BLaER1 (cell line): Measurements from ENCODE around the gene TRIM10.

Experiments
- H3K27ac ChIP-seq: shearing (Covaris generic); formaldehyde crosslinking; 2 replicates; pipeline ENCODE4 v1.8.1; 2022
- H3K27me3 ChIP-seq: shearing (Covaris generic); formaldehyde crosslinking; 2 replicates; pipeline ENCODE4 v1.8.1; 2022
- H3K36me3 ChIP-seq: shearing (Covaris generic); formaldehyde crosslinking; 2 replicates; pipeline ENCODE4 v1.8.1; 2022
- H3K4me1 ChIP-seq: shearing (Covaris generic); formaldehyde crosslinking; 2 replicates; pipeline ENCODE4 v1.8.1; 2022
- H3K4me2 ChIP-seq: shearing (Covaris generic); formaldehyde crosslinking; 2 replicates; pipeline ENCODE4 v1.8.1; 2022
- H3K4me3 ChIP-seq: shearing (Covaris generic); formaldehyde crosslinking; 2 replicates; pipeline ENCODE4 v1.8.1; 2022
- H3K9ac ChIP-seq: shearing (Covaris generic); formaldehyde crosslinking; 2 replicates; pipeline ENCODE4 v1.8.1; 2022
- H3K9me3 ChIP-seq: shearing (Covaris generic); formaldehyde crosslinking; 2 replicates; pipeline ENCODE4 v1.8.1; 2022
- H4K20me1 ChIP-seq: shearing (Covaris generic); formaldehyde crosslinking; 2 replicates; pipeline ENCODE4 v1.8.1; 2022
- Cebpa-rat ChIP-seq: shearing (Covaris generic); IDR thresholded peaks from 2 replicates; pipeline ENCODE4 v1.8.1; 2022

The TRIM10 gene

DNA sequence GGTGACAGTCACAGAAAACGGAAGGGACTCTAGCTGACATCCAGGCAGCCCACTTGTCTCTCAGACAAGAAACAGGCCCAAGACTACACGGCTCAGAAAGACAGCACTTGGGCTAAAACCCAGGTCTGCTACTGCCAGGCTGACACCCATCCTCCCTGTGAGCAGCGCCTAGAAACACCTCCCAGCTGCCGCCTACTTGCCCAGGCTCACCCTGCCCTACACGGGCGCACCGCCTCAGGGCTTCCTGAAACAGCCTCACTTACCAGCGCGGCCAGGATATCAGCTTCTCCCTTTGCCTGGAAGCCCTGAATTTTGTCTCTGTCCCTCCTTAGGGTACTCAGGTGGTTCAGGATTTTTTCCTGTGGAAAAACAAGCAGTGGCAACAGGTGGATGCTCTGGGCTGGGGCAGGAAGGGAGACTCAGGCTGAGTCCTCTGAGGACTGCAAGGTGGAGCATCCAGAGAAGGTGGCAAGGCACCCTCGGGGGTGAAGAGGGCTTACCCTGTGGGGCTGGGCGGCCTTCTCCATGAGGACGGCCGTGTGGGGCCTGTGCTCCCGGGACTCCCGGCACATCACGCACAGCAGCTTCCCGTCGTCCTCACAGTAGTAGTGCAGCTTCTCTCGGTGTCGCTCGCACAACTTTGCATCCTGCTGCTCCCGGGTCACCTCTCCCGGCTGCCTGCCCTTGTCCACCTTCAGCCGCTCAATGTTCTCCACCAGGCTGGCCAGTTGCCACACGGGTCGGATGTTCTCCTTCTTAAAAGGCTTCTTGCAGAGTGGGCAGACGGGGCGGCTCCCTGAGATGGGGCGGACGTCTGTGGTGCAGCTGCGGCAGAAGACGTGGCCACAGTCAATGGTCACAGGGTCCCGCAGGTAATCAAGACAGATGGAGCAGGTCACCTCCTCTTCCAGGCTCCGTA lies 37.4 kb upstream of the TRIM10 start:
- Histone ChIP-seq H3K4me2 (no peak overlapping the region), H3K27me3 (no peaks in the 10 kb centered on the region), H3K4me1 (peaks cover 22% of the 10 kb centered on the region), H4K20me1 (peaks cover 72% of the 10 kb centered on the region), H3K9me3 (no peaks in the 10 kb centered on the region), H3K27ac (no peak overlapping the region), H3K9ac (no peak overlapping the region), H3K4me3 (no peak overlapping the region), H3K36me3 (peaks cover 68% of the 10 kb centered on the region)
- no peak for TF ChIP-seq Cebpa-rat

DNA sequence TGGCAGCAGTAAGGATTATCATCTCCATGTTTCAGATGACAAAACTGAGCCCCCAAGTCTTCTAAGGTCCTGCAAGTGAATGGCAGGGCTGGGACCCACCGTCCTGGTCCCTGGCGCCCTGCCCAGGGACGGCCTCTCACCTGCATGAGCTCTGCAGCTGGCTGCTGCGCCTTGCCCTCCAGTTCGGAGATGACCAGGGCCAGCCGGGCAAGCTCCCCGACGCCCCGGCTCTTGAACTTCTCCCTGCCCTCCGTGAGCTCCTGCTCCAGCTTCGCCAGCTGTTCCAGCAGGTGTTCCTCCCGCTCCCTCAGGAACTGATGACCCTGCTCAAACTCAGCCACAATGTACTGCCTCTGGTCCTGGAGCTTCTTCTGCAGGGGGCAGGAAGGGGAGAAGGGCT lies 35.4 kb upstream of the TRIM10 start:
- Histone ChIP-seq H3K27me3 (no peaks in the 10 kb centered on the region), H3K9ac (no peak overlapping the region), H3K4me1 (peaks cover 14% of the 10 kb centered on the region), H3K36me3 (peaks cover 80% of the 10 kb centered on the region), H4K20me1 (peaks cover 62% of the 10 kb centered on the region), H3K4me3 (no peak overlapping the region), H3K9me3 (no peaks in the 10 kb centered on the region), H3K4me2 (no peak overlapping the region), H3K27ac (no peak overlapping the region)
- no peak for TF ChIP-seq Cebpa-rat

DNA sequence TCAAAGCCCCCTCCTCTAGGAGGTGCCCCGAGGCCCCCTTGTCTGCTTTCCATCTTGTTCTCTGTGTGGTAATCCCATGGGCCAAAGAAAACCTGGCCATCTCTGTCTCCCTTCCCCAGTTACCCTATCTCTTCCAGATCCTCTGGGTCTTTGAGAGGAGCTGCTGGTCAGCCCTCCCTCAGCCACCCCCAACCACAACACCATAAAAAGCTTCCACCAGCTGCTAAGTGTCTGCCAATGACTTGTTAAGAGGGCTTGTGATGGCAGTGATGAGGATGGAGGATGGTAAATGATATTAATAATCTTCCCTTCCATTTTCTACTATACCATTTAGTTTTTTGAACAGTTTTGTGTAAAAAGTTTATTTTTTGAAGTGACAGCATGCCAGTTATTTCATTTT lies 34.9 kb upstream of the TRIM10 start:
- no peak overlapping the region for H3K4me3 ChIP-seq
- H4K20me1 ChIP-seq: peaks cover 57% of the 10 kb centered on the region
- no peaks in the 10 kb centered on the region for H3K9me3 ChIP-seq
- no peak overlapping the region for H3K9ac ChIP-seq
- no peak for TF ChIP-seq Cebpa-rat
- H3K4me2 ChIP-seq: no peak overlapping the region
- no peak overlapping the region for H3K27ac ChIP-seq
- H3K27me3 ChIP-seq: no peaks in the 10 kb centered on the region
- H3K4me1 ChIP-seq: peaks cover 9% of the 10 kb centered on the region
- peaks cover 84% of the 10 kb centered on the region for H3K36me3 ChIP-seq

DNA sequence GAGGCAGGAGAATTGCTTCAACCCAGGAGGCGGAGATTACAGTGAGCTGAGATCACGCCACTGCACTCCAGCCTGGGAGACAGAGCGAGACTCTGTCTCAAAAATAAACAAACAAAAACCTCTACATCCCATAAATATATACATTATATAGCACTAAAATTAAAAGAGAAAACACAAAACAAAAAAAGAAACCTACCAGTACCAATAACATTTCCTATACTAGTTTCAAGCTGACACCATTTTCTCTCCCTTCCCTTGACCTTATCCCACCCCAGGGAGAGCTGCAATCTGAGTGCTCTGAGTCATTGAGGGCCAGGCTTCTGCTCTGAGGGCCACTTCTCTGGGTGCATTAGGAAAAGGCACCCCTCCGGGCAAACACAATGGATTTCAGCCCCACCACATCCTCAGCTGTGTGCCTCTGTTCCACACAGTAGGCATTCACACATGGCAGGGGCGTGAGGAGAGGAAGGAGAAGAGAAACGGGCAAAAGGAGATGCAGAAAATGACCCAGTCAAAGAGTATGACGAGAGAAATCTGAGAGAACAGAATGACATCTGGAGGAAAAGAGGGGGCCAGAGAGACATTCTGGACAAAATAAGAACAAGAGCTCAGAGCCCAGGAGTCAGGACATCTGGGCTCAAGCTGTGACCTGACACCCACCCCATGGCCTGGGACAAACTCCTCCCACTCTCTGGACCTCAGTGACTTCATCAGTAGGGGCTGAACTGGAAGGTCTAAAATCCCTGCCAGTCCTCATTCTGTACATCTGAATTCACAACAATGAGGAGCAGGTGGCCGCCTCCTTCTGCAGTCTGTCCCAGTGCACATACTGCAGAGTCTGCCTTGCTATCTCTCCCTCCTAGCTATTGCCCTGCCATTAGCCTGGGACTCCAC lies 34.0 kb upstream of the TRIM10 start:
- Histone ChIP-seq H3K9me3 (no peaks in the 10 kb centered on the region), H3K27ac (no peak overlapping the region), H3K9ac (no peak overlapping the region), H4K20me1 (peaks cover 48% of the 10 kb centered on the region), H3K4me2 (no peak overlapping the region), H3K27me3 (no peaks in the 10 kb centered on the region), H3K4me1 (peaks cover under 1% of the 10 kb centered on the region; the same call in 1 of the 2 replicates), H3K36me3 (peaks cover 84% of the 10 kb centered on the region), H3K4me3 (no peak overlapping the region)
- TF ChIP-seq Cebpa-rat: no peak

DNA sequence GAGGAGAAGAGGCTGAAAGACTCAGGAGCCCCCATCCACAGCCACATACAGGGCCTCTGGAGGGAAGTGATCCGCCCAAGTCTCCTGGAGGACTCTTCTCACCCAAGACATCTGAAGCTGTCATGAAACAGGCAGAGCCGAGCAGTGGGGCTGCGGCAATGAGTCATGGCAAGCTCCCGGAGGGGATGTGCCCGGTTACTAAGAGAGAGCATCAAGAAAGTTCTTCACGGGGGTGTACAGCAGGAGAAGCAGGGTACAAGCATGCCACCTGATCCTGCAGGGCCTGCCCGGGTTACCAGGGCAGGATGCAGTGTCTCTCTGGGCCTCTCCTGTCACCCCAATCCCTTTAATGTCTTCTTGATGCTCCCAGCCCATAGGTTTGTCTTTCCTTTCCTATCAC lies 31.1 kb upstream of the TRIM10 start:
- Histone ChIP-seq H3K4me2 (no peak overlapping the region), H4K20me1 (peaks cover 26% of the 10 kb centered on the region), H3K9ac (no peak overlapping the region), H3K27ac (no peak overlapping the region), H3K36me3 (peaks cover 84% of the 10 kb centered on the region), H3K4me1 (no peaks in the 10 kb centered on the region), H3K9me3 (no peaks in the 10 kb centered on the region), H3K4me3 (no peak overlapping the region), H3K27me3 (no peaks in the 10 kb centered on the region)
- TF ChIP-seq Cebpa-rat: no peak

DNA sequence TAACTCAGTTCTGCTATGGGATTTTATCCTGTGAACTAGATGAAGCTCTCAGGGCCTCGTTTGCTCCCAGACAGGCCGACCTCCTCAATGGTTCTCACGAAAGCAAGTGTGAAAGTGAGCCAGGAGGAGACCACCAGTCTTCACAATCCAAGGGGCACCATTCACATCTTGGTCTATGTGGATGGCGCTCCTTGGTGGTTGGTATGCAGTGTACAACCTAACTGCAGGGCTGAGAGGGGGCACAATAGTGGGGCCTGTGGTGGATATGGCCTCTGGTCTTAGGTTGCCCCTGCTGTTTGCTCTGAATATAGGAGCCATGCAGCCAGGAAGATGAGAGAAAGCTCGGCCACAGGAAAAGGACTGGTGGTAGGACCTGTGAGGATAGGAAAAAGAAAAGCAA lies 27.5 kb upstream of the TRIM10 start:
- H3K4me1 ChIP-seq: no peaks in the 10 kb centered on the region
- no peaks in the 10 kb centered on the region for H3K27me3 ChIP-seq
- H3K27ac ChIP-seq: no peak overlapping the region
- no peak overlapping the region for H3K4me3 ChIP-seq
- peaks cover 14% of the 10 kb centered on the region; the same call in 1 of the 2 replicates for H4K20me1 ChIP-seq
- no peak for TF ChIP-seq Cebpa-rat
- H3K9me3 ChIP-seq: no peaks in the 10 kb centered on the region
- H3K36me3 ChIP-seq: peaks cover 85% of the 10 kb centered on the region
- H3K9ac ChIP-seq: no peak overlapping the region
- no peak overlapping the region for H3K4me2 ChIP-seq

DNA sequence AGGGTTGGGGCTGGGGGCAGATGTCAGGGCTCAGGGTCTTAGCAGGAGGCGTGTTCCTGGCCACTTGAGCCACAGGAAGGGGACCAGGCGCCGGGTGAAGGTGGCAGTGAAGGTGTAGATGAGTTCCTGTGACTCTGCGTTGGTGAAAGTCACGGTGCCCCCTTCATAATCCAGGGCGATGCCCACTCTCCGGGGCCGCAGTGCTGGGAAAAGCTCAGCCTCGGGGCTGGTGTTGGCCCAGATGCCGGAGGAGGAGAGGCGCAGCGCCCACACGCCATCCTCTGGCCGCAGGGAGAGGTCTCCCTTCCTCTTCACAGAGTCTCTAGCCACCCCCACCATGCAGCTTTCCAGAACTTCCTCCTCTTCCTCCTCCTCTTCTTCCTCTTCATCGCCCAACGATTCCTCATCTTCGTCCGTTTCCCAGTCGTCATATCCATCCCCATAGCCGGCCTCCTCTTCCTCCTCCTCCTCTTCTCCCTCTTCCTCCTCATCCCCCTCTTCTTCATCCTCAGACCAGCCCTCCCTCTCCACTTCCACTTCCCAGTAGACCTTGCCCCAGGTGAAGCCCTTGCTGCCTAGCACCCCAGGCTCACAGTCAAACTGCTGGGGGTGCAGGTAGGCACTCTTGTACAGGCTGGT lies 25.0 kb upstream of the TRIM10 start:
- 0 out of 2 replicates have a peak, but pooled peaks cover 5% of the 10 kb centered on the region for H4K20me1 ChIP-seq
- no peak for TF ChIP-seq Cebpa-rat
- peaks cover 81% of the 10 kb centered on the region for H3K36me3 ChIP-seq
- no peaks in the 10 kb centered on the region for H3K4me1 ChIP-seq
- peaks cover 11% of the 10 kb centered on the region for H3K9me3 ChIP-seq
- no peak overlapping the region for H3K27ac ChIP-seq
- no peak overlapping the region for H3K9ac ChIP-seq
- H3K4me3 ChIP-seq: no peak overlapping the region
- H3K4me2 ChIP-seq: no peak overlapping the region
- no peaks in the 10 kb centered on the region for H3K27me3 ChIP-seq

DNA sequence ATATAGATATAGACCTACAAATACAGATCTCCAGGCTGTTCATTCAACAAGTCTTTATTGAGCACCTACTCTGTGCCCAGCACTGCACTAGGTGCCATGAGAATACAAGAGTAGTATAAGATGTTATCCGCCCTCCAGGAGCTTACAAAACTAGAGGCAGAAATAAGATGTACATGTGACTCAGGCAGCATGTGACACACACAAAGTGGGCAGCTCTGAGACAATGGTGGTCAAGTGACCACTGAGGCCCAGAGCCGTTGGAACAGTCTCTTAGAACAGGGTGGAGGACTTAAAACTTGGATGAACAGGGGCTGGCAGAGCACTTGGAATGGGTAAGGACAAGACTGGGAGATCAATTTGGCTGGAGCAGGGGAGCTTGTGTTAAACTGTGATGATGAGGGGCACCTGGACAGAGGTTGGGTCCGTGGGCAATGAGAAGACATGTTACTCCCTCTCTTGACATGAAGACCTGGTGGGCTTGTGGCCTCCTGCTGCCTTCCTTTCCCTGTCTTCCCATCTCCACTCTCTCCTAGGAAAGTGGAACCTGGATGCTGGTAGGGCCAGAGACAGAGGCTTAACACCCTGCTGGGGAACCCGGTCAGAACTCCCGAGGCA lies 23.5 kb upstream of the TRIM10 start:
- Histone ChIP-seq H3K9ac (no peak overlapping the region), H3K4me3 (no peak overlapping the region), H3K27ac (no peak overlapping the region), H3K36me3 (peaks cover 67% of the 10 kb centered on the region), H3K27me3 (no peaks in the 10 kb centered on the region), H3K4me1 (no peaks in the 10 kb centered on the region), H3K9me3 (peaks cover 26% of the 10 kb centered on the region), H4K20me1 (0 out of 2 replicates have a peak, but pooled peaks cover 5% of the 10 kb centered on the region), H3K4me2 (no peak overlapping the region)
- TF ChIP-seq Cebpa-rat: no peak

DNA sequence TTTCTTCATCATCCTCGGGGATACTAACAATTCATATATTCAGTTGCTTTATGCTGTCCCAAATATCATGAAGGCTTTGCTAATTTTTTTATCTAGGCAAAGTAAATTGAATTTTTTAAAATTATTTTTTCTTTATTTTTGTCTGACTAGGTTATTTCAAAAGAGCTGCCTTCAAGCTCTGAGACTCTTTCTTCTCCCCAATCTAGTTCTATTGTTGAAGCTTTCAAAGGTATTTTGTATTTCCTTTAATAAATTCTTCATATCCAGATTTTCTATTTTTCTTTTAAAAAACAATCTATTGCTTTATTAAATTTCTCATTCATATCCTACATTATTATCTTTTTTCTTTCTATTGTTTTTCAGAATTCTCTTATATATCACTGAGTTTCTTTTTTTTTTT lies 19.1 kb upstream of the TRIM10 start:
- no peaks in the 10 kb centered on the region for H4K20me1 ChIP-seq

More for the DNA sequence above, 19.1 kb upstream of the TRIM10 start:
- no peak for TF ChIP-seq Cebpa-rat
- Histone ChIP-seq H3K36me3 (peaks cover 26% of the 10 kb centered on the region), H3K27me3 (no peaks in the 10 kb centered on the region), H3K4me3 (no peak overlapping the region), H3K27ac (no peak overlapping the region), H3K9ac (no peak overlapping the region), H3K4me1 (no peaks in the 10 kb centered on the region), H3K9me3 (peaks cover 28% of the 10 kb centered on the region), H3K4me2 (no peak overlapping the region)
